SH-SY5Y (cell line): ENCODE measurements around the gene CLIC5.

ENCODE experiments used
- GATA2 ChIP-seq: IDR thresholded peaks from 2 replicates; pipeline ENCODE4 v1.6.1; 2011; ENCODE audit warnings: mild to moderate bottlenecking, low read depth, low read length
- GATA3 ChIP-seq: IDR thresholded peaks from 2 replicates; pipeline ENCODE4 v1.6.1; 2011; ENCODE audit warnings: low read depth, mild to moderate bottlenecking, low read length, moderate library complexity

GRCh38 chr6:45923831-45924391, 91.7 kb downstream of the CLIC5 start:
- no peak for TF ChIP-seq GATA3
- no peak for TF ChIP-seq GATA2
